Left ventricle myocardium inferior (tissue), 1 donor: ENCODE results near the gene ABCC3. TPM values are rescaled to one million over a fixed set of nuclear protein-coding genes. Genes with fewer than 3 reads are reported as not detected.

Experiments
- DNase-seq: peaks from one replicate; pipeline ENCODE4 v3.0.0-alpha.2; 2020
- H3K27ac ChIP-seq: fragments of 200-600 bp; replicated peaks from 2 replicates; pipeline ENCODE4 v1.8.0; 2021
- H3K27me3 ChIP-seq: fragments of 200-600 bp; 2 replicates; pipeline ENCODE4 v1.8.0; 2021; ENCODE audit warnings: low read depth
- H3K36me3 ChIP-seq: fragments of 200-600 bp; 2 replicates; pipeline ENCODE4 v1.8.0; 2021
- H3K4me1 ChIP-seq: fragments of 200-600 bp; 2 replicates; pipeline ENCODE4 v1.8.0; 2021
- H3K4me3 ChIP-seq: fragments of 200-600 bp; 2 replicates; pipeline ENCODE4 v1.8.0; 2021; ENCODE audit warnings: mild to moderate bottlenecking, moderate library complexity
- H3K9me3 ChIP-seq: fragments of 200-600 bp; replicated peaks from 2 replicates; pipeline ENCODE4 v1.8.0; 2021
- intact Hi-C: fragments of 100-400 bp; cut with micrococcal nuclease; formaldehyde crosslinking; loops from one replicate; pipeline ENCODE4 v1.11.0; 2022
- total RNA-seq: library from RNA; stranded (reverse); fragmentation: NEBNext Ultra II Directional; extraction: Animal tissue kit (Norgen Biotek cat#: 25700); gene quantifications from one replicate; pipeline ENCODE4 v1.2.1, GENCODE V29; 2021
- TF ChIP-seq, protein P1 (sequence below): fragments of 200-600 bp; IDR thresholded peaks from 2 replicates; pipeline ENCODE4 v1.8.0; 2021; ENCODE audit warnings: antibody characterized with exemption, mild to moderate bottlenecking, borderline replicate concordance
- donor health status: DM: no; HTN: yes; CAD: no; lungs with severe emphysema.

ABCC3 gene
- total RNA-seq, 1 donor from 2014 or later: 0.88 TPM

DNA sequence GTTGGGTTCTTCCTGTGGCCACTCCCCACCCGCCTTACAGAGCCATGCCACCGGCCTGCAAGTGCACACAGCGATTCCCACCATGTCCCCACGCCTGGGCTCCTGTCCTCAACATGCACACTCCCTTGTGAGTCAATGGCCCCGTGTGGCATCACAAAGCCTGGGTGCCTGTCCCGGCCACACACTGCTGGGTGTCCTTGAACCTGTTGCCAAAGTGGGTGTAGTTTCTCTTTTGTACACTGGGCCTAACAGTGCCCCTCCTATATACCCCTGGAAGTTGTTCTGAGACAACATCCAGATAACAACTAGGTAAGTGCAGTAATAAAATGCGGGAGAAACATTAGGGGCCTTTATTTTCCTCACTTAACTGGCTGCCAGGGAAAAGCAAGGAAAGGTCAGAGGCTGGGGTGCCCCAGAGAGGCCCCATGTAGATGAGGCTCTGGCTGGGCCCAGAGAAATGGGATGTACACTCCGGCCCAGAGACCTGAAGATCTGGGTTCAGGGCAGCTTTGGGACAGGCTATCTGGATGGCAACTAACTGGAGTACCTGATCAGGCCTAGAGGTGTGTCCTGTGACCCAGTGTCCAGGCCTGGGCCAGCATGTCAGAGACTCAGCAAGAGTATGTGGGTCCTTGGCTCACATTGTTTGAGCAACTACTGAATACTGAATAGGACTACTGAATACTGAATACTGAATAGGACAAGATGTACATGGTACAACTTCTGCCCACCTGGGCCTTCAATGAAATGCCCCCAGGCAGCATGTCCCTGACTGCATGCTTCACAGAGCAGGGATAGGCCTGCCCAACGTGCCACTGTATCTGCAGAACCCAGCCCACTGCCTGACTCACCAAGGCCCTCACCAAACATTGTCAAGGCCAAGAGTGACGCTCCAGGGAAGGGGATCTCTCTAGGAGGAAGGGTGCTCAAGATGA is 8.3 kb downstream of the ABCC3 start:
- Histone ChIP-seq H3K4me1 (peaks cover 22% of the 10 kb centered on the region), H3K9me3 (no peaks in the 10 kb centered on the region), H3K27ac (no peak overlapping the region), H3K4me3 (no peak overlapping the region), H3K27me3 (no peaks in the 10 kb centered on the region), H3K36me3 (no peaks in the 10 kb centered on the region)
- TF ChIP-seq, protein P1, sequence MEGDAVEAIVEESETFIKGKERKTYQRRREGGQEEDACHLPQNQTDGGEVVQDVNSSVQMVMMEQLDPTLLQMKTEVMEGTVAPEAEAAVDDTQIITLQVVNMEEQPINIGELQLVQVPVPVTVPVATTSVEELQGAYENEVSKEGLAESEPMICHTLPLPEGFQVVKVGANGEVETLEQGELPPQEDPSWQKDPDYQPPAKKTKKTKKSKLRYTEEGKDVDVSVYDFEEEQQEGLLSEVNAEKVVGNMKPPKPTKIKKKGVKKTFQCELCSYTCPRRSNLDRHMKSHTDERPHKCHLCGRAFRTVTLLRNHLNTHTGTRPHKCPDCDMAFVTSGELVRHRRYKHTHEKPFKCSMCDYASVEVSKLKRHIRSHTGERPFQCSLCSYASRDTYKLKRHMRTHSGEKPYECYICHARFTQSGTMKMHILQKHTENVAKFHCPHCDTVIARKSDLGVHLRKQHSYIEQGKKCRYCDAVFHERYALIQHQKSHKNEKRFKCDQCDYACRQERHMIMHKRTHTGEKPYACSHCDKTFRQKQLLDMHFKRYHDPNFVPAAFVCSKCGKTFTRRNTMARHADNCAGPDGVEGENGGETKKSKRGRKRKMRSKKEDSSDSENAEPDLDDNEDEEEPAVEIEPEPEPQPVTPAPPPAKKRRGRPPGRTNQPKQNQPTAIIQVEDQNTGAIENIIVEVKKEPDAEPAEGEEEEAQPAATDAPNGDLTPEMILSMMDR: no peak
- no peak for DNase-seq
- intact Hi-C loops: no loop called here

DNA sequence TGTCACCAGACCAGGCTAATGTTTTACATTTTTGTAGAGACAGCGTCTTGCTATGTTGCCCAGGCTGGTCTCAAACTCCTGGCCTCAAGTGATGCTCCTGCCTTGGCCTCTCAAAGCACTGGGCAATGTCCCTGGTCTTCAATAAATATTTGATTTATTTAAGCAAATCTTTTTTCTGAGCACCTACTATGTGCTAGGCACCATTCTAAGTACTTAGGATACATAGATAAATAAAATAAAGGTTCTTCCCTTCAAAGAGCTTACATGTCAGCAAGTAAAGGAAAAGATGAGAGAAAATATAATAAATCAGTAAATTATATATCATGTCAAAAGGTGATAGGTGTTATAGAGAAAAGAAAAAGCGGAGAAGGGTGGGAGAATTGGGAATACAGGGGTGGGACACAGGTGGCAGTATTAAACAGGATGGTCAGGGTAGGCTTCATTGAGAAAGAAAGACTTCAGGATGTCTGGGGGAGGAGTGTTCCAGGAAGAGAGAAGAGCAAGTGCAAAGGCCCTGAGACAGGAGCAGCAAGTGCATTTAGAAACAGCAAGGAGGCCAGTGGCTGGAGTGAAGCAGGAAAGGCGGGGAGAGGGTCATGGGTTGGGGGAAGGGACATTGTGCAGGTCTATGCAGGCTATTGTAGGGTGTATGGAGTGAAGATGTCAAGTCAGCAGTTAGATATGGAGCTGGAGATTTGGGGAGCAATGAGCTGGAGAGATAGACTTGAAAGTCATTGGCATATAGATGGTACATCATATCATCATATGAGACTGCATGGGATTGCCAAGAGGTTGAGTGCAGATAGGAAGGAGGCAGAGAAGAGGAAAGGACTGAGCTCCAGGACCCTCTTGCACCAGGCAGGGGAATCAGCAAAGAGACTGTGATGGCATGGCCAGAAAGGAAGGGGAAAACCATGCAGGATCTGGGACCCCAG is 11.3 kb downstream of the ABCC3 start:
- H3K4me1 ChIP-seq: no peaks in the 10 kb centered on the region
- no peak for DNase-seq
- intact Hi-C loops: no loop called here

DNA sequence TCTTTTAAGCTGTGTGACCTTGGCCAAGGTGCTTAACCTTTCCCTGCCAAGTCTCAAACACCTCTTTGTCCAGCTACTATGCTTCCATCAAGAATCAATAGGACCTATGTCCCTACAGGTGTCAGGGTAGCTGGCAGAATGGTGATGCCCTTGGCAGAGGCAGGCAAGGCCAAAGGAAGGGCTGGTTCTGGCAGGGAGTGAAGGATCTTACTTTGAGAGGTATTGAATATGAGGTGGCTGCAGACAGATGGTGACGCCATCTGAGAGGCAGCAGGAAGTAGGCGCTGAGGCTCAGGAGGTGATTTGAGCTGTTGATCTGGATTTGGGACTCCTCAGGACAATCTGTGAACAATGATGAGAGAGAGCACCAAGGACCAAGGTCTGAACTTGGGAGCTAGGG is 12.5 kb downstream of the ABCC3 start:
- Histone ChIP-seq H3K9me3 (no peaks in the 10 kb centered on the region), H3K36me3 (no peaks in the 10 kb centered on the region), H3K4me3 (no peak overlapping the region), H3K27ac (no peak overlapping the region), H3K4me1 (no peaks in the 10 kb centered on the region), H3K27me3 (no peaks in the 10 kb centered on the region)
- TF ChIP-seq, protein P1: no peak
- DNase-seq: no peak
- intact Hi-C loops: no loop called here

More for the DNA sequence above, 11.3 kb downstream of the ABCC3 start:
- Histone ChIP-seq H3K27ac (no peak overlapping the region), H3K9me3 (no peaks in the 10 kb centered on the region), H3K36me3 (no peaks in the 10 kb centered on the region), H3K27me3 (no peaks in the 10 kb centered on the region), H3K4me3 (no peak overlapping the region)
- TF ChIP-seq, protein P1: no peak

DNA sequence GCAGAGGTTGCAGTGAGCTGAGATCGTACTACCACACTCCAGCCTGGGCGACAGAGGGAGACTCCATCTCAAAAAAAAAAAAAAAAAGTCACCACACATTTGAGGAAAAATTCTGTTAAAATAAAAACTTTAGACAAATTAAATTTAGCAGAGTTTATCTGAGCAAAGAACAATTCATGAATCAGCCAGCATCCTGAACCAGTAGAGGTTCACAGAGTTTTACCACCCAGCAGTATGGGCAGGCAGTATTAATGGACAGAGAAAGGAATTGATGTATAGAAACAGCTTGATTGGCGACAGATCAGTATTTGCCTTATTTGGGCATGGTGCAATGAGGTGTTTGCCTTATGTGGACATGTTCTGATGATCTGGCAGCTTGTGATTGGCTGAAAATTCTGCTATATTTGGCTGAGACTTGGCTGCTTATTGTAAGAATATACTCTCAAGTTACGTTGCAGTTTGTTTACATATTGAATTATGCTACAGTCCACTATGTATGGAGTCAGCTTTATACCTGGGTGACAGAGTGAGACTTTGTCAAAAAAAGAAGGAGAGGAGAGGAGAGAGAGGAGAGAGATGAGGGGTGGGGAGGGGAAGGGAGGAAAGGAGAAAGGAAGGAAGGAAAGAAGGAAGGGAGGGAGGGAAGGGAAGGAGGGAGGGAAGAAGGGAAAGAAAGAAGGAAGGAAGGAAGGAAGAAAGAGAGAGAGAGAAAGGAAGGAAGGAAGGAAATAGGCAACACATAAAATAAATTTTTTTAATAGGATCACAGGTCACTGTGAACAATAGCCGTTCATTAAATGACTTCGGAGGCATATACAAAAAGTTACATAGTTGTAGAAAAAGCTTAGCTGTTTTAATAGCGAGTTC is 14.6 kb downstream of the ABCC3 start:
- Histone ChIP-seq H3K36me3 (no peaks in the 10 kb centered on the region), H3K27me3 (no peaks in the 10 kb centered on the region), H3K4me1 (no peaks in the 10 kb centered on the region), H3K27ac (no peak overlapping the region), H3K4me3 (no peak overlapping the region), H3K9me3 (peaks cover 9% of the 10 kb centered on the region)
- intact Hi-C loops: no loop called here
- TF ChIP-seq, protein P1: no peak
- DNase-seq: no peak

DNA sequence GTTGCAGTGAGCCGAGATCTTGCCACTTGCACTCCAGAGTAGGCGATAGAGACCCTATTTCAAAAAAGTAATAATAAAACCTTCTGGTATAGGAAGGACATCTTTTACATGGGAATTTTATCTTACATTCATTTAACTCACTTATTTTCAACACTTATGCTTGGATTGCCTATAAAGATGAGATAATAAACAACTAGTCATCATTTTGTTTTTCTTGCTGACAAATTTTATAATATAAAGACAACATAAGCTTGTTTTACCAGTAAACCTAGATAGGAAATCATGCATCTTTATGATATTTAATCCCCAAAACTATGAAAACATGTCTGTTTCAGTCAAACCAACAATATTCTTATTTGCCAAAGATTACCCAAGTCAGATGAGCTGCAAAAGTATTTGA is 17.0 kb downstream of the ABCC3 start:
- no peaks in the 10 kb centered on the region for H3K4me1 ChIP-seq
- no peak overlapping the region for H3K27ac ChIP-seq
- DNase-seq: no peak
- no peak overlapping the region for H3K4me3 ChIP-seq
- intact Hi-C loops: no loop called here
- TF ChIP-seq, protein P1: no peak
- H3K36me3 ChIP-seq: no peaks in the 10 kb centered on the region
- peaks cover 9% of the 10 kb centered on the region for H3K9me3 ChIP-seq
- no peaks in the 10 kb centered on the region for H3K27me3 ChIP-seq
